GM20000 (cell line): Measurements from ENCODE around the gene PARP12.

ENCODE experiments used
- DNase-seq: peaks from one replicate; pipeline ENCODE4 v3.0.0; 2012; ENCODE audit warnings: low spot score
- CTCF ChIP-seq: IDR thresholded peaks from 2 replicates; pipeline ENCODE4 v1.5.1; 2012; ENCODE audit warnings: mild to moderate bottlenecking, control low read depth; ENCODE audit errors: extremely low read depth, missing control alignments

Gene PARP12

GRCh38 chr7:140082770-140083169 is 20.0 kb upstream of the PARP12 start:
- no peak for TF ChIP-seq CTCF
- no peak for DNase-seq

- DNase-seq = no peak
- TF ChIP-seq CTCF = no peak
Measured at GRCh38 chr7:140081774-140082425, 19.1 kb upstream of the PARP12 start.

- DNase-seq = no peak
- no peak for TF ChIP-seq CTCF
Measured at GRCh38 chr7:140080919-140081318, 18.2 kb upstream of the PARP12 start.

- TF ChIP-seq CTCF = no peak
- no peak for DNase-seq
Measured at GRCh38 chr7:140079121-140079536, 16.4 kb upstream of the PARP12 start.

- no peak for TF ChIP-seq CTCF
- DNase-seq = no peak
Measured at GRCh38 chr7:140078392-140078791, 15.6 kb upstream of the PARP12 start.

- DNase-seq = no peak
- no peak for TF ChIP-seq CTCF
Measured at GRCh38 chr7:140074780-140075179, 12.0 kb upstream of the PARP12 start.

- DNase-seq = no peak
- TF ChIP-seq CTCF = no peak
Measured at GRCh38 chr7:140070546-140070945, 7.8 kb upstream of the PARP12 start.
